CD1c-positive myeloid dendritic cell (primary cell): Measurements from ENCODE around the gene SPRYD4.
"Not testable (repeated sequence)": the region's sequence is repeated elsewhere in the genome, so short reads cannot be mapped to it uniquely, and the experiment has no call there.

ENCODE experiments used
- DNase-seq: peaks from one replicate; pipeline ENCODE4 v3.0.0-alpha.2; 2016; ENCODE audit errors: extremely low spot score

Gene SPRYD4

DNA sequence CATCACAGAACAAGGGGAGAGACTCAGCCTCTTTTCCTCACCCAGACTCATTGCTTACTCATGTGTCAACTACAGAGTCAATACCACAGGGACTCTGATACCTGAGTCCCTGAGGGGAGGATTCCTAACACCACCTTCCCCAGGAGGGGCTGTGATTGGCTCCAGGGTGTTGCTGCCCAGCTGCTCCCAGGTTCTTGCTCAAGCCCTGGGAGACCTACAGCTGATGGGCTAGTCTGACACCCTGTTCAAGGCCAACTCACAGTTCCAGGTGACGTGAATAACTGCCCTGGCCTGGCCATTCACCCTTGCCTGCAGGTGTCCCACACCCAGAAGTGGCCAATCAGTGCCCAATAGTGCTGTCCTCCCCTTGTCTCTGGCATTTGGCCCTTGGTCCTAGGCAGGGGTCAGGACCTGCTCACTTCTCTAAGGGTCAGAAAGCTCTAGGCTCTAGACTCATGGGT lies 8.6 kb downstream of the SPRYD4 start:
- no peak for DNase-seq

DNA sequence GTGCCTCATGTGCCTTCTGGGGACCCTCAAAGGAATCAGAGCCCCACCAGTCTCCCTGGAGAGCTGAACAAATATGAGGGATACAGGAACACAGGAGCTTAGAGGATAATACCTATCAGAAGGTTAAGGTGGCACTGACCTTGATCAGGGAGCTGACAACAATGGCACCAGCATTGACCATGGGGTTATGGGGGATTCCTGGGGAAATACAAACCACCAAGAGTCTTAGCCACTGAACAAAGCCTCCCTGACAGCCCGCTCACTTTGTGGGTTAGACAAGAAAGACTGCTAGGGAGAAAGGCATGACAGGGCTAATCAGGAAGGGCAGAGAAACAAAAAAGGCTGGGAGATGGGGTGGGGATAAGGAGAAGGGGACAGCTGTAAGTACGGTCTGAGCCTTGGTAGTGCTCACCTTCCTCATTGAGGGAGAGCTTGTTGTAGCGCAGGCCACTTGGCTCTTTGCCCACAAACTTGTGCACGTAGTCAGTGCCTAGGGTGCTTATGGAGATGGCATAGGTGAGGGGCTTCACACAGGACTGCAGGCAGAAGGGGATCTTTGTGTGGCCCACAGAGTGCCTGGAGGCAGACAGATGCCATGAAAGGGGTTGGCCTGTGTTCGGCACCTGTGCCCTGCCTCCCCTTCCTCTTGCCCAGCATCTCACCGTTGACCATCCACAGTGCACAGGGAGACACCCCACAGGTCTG lies 9.3 kb downstream of the SPRYD4 start:
- DNase-seq: no peak

DNA sequence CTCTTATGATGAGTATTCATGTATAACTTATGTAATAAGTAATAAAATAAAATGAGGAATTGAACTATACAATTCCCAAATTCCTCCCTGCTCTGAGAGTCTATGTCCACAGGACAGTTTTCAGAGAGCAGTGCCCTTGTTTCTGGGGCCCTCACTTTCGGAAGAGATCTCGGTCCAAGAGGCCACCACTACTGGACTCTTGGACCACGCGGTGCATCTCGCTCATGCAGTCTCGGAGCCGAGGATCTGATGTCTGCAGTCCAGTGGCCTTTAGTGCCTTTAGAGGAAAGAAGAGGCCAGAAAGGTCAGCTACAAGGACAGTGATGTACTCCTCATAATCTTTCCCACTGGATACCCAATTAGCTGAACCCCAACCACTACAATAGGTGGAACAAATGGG lies 11.2 kb downstream of the SPRYD4 start:
- no peak for DNase-seq

DNA sequence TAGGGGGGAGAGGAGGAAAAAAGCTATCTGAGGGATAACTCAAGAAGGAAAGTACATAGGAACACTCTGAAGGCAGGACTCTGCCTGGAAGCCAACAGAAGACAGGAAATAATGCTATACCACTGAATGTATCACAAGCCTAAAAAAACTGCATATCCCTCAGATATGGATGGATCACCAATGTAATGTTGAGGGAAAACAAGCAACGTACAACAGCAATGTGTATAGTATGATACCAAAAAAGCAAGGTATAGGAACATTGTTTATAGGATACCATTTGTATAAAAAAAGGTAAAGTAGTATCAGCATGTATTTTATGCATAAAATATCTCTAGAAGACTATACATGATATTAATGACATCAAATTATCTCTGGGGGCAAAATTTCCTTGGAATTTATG lies 16.2 kb downstream of the SPRYD4 start:
- DNase-seq: no peak

DNA sequence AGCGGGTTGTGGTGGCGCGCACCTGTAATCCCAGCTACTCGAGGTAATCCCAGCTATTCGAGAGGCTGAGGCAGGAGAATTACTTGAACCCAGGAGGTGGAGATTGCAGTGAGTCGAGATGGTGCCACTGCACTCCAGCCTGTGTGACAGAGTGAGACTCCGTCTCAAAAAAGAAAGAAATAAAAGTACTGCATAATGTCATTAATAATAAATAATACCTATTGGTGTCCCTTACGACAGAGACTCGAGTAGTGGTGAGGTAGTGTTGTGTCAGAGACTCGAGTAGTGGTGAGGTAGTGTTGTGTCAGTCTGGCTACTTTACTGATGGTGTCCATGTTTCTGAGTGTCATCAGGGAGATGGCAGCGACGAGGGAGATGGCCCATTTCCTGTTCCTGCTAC lies 18.3 kb downstream of the SPRYD4 start:
- DNase-seq: no peak

DNA sequence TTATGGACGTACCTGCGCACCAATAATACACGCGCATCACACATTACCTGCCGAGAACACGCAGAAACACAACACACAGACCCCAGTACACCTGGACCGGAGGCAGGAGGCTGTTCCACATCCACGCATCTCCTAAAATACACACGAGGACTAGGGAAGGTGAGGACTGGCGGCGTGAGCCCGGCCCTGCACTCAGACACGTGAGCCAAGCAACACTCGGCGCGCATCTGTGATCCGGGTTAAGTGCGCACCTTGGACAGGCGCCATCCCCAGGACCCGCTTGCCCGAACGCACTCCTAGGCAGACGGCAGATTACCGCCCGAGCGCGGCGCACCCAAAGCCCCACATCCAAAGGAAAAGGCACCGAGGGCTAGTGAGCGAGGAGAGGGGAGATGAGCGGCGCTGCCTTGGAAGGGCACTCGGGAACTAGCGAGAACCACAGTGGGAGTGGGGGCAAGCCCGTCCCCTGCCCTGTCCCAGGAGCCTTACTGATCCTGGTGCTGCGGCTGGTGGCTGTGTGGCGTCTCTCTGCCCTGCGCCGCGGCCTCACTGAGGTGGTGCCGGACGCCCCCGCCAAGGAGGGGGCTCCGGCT lies 19.2 kb downstream of the SPRYD4 start:
- no peak for DNase-seq

DNA sequence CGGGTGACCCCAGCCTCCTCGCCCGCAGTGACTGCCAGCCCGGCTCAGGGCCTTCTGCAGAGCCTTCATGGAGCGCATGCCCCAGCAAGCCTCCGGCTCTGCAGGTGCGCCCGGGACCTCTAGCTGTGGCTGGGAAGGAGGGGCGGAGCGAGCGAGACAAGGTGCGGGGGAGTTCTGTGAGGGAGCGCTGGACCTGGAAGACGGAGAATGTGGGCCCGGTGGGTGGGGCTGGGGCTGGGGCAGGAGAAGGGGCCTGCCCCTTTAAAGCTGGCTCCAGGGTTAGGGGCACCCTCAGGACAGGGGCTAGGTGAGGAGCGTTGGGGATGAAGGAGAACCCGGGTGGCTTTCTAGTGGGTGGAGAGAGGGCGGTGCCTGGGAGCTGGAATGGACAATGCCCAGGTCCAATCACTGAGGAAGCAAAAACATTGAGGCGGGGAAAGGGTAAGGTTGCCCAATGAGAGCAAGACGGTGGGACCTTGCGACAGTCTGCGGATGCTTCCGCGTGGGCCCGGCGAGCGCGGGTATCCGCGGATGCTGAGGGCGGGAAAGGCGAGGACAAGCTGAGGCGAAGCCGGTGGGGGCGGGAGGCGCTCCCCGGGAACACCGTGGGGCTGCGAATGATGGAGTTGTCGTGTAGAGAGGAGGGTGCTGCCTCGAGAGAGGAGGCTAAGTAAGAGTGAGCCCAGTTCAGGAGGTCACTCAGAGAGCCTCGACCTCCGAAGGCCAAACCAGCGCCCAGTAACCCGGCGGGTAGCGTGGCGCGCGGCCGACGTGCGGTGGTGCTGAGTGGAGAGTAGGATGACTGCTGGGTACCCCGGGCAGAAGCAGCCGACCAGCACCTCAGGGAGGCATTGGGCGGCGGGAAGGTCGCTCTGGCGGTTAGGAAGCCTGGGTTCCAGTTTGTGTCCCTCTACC lies 19.9 kb downstream of the SPRYD4 start, which contains the start of gene GLS2:
Gene GLS2 (minus strand): TSS at position 121 of the 915 bp plus-strand sequence. CDS start 43 bp downstream, at position 78.
- peak; percentile 77 for DNase-seq

DNA sequence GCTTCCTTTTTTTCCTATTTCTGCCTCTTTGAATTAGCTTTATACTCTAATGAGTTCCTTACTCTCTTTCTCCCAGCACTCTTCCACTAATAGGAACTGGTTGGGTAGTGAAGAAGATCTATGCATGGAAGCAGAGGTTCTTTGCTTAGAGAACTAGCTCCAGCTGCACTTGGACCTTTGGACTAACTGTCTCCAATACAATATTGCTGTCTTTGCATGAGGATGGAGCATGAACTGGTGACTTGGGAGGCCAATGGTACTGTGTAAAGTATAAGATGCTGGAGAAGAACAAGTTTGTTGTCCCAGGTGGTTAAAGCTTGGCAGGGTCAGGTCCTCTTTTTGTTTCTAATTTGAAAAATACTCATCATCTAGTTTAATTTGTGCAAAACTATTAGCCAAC lies 22.0 kb downstream of the SPRYD4 start:
- no peak for DNase-seq

DNA sequence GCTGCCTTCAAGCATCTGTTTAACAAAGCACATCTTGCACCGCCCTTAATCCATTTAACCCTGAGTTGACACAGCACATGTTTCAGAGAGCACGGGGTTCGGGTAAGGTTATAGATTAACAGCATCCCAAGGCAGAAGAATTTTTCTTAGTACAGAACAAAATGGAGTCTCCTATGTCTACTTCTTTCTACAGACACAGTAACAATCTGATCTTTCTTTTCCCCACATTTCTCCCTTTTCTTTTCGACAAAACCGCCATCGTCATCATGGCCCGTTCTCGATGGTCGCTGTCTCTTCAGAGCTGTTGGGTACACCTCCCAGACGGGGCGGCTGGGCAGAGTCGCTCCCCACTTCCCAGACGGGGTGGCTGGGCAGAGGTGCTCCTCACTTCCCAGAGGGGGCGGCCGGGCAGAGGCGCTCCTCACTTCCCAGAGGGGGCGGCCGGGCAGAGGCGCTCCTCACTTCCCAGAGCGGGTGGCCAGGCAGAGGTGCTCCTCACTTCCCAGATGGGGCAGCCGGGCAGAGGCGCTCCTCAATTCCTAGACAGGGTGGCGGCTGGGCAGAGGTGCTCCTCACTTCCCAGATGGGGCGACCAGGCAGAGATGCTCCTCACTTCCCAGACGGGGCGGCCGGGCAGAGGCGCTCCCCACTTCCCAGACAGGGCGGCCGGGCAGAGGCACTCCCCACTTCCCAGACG lies 25.2 kb downstream of the SPRYD4 start:
- not testable (repeated sequence) for DNase-seq

DNA sequence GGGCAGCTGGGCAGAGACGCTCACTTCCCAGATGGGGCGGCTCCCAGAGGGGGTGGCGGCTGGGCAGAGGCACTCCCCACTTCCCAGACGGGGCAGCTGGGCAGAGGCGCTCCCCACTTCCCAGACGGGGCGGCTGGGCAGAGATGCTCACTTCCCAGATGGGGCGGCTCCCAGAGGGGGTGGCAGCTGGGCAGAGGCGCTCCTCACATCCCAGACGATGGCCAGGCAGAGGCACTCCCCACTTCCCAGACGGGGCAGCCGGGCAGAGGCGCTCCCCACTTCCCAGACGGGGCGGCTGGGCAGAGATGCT lies 25.7 kb downstream of the SPRYD4 start:
- DNase-seq: not testable (repeated sequence)

DNA sequence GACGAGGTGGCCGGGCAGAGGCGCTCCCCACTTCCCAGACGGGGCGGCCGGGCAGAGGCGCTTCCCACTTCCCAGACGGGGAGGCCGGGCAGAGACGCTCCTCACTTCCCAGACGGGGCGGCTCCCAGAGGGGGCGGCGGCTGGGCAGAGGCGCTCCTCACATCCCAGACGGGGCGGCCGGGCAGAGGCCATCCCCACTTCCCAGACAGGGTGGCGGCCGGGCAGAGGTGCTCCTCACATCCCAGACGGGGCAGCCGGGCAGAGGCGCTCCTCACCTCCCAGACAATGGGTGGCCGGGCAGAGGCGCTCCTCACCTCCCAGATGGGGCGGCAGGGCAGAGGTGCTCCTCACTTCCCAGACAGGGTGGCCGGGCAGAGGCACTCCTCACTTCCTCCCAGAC lies 26.1 kb downstream of the SPRYD4 start:
- DNase-seq: not testable (repeated sequence)

DNA sequence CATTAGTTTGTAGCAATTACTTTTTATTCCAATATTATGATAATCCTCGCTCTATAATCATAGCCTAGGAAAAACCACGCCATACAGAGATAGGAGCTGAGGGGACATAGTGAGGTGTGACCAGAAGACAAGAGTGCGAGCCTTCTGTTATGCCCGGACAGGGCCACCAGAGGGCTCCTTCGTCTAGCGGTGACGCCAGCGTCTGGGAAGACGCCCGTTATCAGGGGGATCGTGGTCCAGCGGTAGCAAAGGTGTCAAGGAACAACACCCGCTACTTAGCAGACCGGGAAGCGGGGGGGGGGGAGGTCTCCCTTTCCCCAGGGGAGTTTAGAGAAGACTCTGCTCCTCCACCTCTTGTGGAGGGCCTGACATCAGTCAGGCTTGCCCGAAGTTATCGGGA lies 28.3 kb downstream of the SPRYD4 start:
- peak; percentile 29 for DNase-seq

DNA sequence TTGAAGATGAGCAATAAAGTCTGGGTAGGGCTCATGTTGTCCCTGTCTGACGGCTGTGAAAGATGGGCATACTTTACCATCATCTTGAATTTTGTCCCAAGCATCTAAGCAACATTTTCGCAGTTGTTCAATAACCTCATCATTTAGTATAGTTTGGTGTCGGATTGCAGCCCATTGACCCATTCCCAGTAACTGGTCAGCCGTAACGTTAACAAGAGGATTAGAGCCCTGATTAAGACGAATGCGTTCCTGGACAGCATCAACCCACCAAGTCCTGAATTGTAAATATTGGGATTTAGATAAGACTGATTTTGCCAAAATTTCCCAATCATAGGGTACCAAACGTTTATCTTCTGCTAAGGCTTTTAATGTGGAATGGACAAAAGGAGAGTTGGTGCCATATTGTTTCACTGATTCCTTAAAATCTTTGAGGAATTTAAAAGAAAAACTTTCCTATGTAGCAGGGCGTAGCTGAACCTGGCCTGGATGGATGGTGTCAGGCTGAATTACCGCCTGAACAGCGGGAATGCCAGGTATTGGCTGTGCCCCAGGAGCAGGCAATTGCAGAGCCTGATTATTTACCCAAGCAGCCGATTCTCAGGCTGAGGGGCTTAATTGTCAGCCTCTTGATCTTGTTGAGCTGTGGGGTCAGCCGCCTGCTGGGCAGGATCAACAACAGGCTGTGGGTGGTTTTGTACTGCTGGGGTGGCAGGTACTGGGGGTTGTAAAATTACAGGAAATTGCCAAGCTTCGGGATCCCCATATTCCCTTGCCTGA lies 29.9 kb downstream of the SPRYD4 start:
- DNase-seq: not testable (repeated sequence)

DNA sequence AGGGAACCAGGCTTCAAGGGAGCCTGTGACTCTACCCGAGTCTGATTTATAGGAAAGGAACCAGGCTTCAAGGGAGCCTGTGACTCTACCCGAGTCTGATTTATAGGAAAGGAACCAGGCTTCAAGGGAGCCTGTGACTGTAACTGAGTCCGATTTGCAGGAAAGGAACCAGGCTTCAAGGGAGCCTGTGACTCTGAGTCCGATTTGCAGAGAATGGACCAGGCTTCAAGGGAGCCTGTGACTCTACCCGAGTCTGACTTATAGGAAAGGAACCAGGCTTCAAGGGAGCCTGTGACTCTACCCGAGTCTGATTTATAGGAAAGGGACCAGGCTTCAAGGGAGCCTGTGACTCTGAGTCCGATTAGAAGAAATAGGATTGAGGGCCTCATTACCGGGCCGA lies 31.1 kb downstream of the SPRYD4 start:
- DNase-seq: not testable (repeated sequence)

DNA sequence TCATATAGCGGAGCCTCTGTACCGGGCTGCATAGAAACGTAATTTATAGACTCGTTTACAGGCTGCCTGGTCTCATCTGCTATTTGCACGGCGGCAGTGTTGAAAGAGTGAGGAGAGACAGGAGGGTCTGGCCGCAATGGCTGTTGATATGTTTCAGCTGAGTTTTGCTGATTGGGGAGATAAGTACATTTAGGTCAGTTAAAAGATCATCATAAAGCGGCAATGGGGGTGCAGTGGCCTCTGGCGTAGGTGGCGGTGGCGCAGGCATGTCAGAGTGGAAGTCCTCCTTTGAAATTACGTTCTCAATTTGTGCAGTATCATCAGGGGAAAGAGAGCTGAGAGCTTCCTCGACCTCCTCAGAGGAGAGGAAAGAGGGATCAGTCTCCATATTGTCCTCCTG lies 31.5 kb downstream of the SPRYD4 start:
- DNase-seq: not testable (repeated sequence)

DNA sequence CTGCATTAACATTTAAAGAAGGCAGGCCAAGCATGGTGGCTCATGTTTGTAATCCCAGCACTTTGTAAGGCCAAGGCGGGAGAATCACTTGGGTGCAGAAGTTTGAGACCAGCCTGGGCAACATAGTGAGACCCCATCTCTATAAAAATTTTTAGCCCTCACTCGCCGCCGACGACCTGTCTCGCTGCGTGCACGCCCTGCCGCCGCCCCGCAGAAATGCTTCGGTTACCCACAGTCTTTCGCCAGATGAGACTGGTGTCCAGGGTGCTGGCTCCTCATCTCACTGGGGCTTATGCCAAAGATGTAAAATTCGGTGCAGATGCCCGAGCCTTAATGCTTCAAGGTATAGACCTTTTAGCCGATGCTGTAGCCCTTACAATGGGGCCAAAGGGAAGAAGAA lies 42.4 kb downstream of the SPRYD4 start:
- no peak for DNase-seq

DNA sequence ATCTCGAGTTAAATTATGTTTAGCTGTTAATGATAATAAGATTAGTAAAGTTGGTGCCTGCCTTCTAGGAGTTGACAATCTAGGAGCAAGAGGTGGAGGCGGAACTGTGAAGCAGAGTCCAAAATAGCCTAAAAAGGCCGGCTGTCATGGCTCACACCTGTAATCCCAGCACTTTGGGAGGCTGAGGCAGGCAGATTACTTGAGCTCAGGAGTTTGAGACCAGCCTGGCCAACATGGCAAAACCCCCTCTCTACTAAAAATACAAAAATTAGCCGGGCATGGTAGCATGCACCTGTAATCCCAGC lies 45.6 kb downstream of the SPRYD4 start:
- DNase-seq: not testable (repeated sequence)

DNA sequence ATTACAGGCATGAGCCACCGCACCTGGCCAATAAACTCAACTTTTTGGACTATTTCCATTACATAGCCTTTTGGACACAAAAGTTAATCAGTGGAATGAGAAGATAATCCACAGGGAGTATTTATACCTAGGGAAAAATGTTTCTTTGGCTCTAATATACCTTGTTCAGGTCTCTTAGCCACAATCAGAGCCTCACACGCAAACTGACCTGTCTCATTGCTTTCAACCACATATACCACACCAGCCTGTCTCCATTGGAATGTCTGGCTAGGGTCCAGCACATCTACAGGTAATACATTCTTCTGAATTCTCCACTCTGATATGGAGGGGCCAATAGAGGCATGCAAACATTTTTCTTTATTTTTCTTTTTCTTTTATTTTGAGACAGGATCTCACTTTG lies 49.5 kb downstream of the SPRYD4 start:
- DNase-seq: no peak

DNA sequence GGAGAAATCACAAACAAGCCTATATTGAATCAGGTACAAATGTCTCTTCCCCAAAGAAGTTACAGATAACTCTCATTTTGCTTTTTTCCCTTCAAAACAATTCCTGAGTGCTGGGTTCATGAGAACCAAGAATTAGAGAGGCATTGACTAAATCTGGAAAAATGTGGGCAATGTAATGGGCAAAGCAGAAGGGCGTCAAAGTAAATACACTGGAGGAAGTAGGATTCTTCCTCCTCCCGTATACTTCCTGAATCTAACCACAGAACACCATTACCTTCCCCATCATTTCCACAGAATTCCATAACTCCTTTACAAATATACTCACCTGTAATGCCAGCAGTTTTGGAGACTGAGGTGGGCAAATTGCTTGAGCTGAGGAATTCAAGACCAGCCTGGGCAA lies 50.2 kb downstream of the SPRYD4 start:
- DNase-seq: peak; percentile 46

DNA sequence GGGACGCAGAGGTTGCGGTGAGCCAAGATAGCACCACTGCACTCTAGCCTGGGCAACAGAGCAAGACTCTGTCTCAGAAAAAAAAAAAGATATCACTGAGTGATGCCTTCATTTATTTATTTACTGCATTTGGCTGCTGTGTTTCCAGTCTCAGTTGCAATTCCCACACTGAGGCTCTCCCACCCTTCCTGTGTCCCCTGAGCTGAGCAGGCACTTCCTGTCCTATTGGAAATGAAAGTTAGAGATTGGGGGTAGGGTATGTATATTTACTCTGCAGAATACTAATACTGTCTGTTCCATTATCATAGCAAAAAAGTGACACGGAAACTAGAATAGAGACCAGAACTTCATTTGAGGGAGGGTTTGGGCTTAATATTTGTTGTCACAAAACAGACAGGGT lies 51.7 kb downstream of the SPRYD4 start:
- peak; percentile 3 for DNase-seq

DNA sequence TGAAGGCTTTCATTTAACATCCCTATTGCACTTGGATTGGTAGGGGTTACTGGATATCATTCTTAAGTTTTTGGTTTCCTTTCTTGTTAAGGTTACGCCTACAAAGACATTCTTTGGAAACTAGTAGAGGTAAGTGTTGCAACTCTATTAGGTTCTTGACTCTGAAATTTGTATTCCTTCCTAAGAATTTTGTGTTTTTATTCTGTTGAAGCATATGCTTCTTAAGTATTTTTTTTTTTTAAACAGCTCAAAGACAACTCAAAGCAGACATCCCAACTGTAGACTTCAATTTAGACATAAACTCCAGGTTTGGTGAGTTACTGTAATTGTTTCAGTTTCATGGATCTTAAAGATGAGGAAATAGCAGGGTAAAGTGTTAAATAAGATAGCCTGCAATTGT lies 52.1 kb downstream of the SPRYD4 start:
- DNase-seq: peak; percentile 73
